GM12878 (cell line): Measurements from ENCODE around the gene WWOX. TPM values are rescaled to one million over a fixed set of nuclear protein-coding genes. Genes with fewer than 3 reads are reported as not detected.

Experiments
- ATAC-seq: fragments of 200-7000 bp; cut with Tn5 transposase; 3 replicates; pipeline ENCODE4 v1.9.1; 2020; ENCODE audit warnings: mild to moderate bottlenecking, moderate library complexity
- BruUV-seq: library from RNA; stranded (reverse); fragments of 400-500 nt; replicated peaks from 2 replicates; lab custom pipeline; 2021; lab: Mats Ljungman, UMichigan
- CTCF ChIA-PET: fragments of 300-600 bp; sonication (Branson Sonifier 250); formaldehyde crosslinking; extraction: SDS; loops from one replicate; lab custom pipeline; 2021; ENCODE audit warnings: inconsistent platforms; lab: Yijun Ruan, JAX
- POLR2A ChIA-PET: fragments of 350-600 bp; formaldehyde crosslinking; extraction: SDS; loops from one replicate; lab custom pipeline; 2021; ENCODE audit warnings: inconsistent platforms; lab: Charles Lee
- RAD21 ChIA-PET: fragments of 300-600 bp; sonication (Branson Sonifier 250); formaldehyde crosslinking; loops from one replicate; lab custom pipeline; 2023; ENCODE audit warnings: antibody characterized with exemption; ENCODE audit not compliant: unreplicated experiment; lab: Charles Lee
- SMC1A ChIA-PET: fragments of 300-600 bp; sonication (Branson Sonifier 250); formaldehyde crosslinking; loops from one replicate; lab custom pipeline; 2023; ENCODE audit not compliant: unreplicated experiment, uncharacterized antibody; lab: Charles Lee
- DNase-seq: peaks from one replicate; pipeline ENCODE4 v3.0.0-alpha.2; 2011; ENCODE audit warnings: low read depth, low spot score
- FAIRE-seq: peaks from 3 replicates; lab custom pipeline; 2011; peaks lifted over from hg19 to GRCh38; lab: Jason Lieb, UNC
- H2AFZ ChIP-seq: 2 replicates; pipeline ENCODE4 v1.6.0; 2011; ENCODE audit warnings: low read depth, low read length, control low read depth; ENCODE audit not compliant: control insufficient read depth
- H3K27ac ChIP-seq: 2 replicates; pipeline ENCODE4 v1.5.1; 2011; ENCODE audit warnings: control low read depth; ENCODE audit not compliant: control insufficient read depth, insufficient read depth
- H3K27me3 ChIP-seq, 2 experiments: replicated peaks in 1 of 2; 2 replicates each; pipeline versions ENCODE4 v1.6.0 to v1.6.1; 2011; ENCODE audit warnings: low read length in 1 of 2; ENCODE audit not compliant: control insufficient read depth in 2 of 2, insufficient read depth in 2 of 2
- H3K36me3 ChIP-seq, 2 experiments: 2 replicates each; pipeline ENCODE4 v1.5.1; 2011; ENCODE audit warnings: low read length in 1 of 2; ENCODE audit not compliant: control insufficient read depth in 2 of 2, insufficient read depth in 2 of 2
- H3K4me1 ChIP-seq: 2 replicates; pipeline ENCODE4 v1.6.1; 2011; ENCODE audit warnings: mild to moderate bottlenecking, low read length, moderate library complexity, mixed read lengths; ENCODE audit not compliant: control insufficient read depth, insufficient read depth
- H3K4me2 ChIP-seq: 2 replicates; pipeline ENCODE4 v1.6.0; 2011; ENCODE audit warnings: control low read depth; ENCODE audit not compliant: control insufficient read depth, insufficient read depth
- H3K4me3 ChIP-seq: fragments of 200-600 bp; sonication (generic); 2 replicates; pipeline ENCODE4 v1.5.1; 2016
- H3K79me2 ChIP-seq: 2 replicates; pipeline ENCODE4 v1.6.0; 2011; ENCODE audit warnings: low read length; ENCODE audit not compliant: control insufficient read depth, insufficient read depth
- H3K9ac ChIP-seq: 2 replicates; pipeline ENCODE4 v1.8.0; 2011; ENCODE audit warnings: low read length, control low read depth, mixed read lengths; ENCODE audit not compliant: control insufficient read depth, insufficient read depth
- H3K9me3 ChIP-seq: replicated peaks from 3 replicates; pipeline ENCODE4 v1.5.1; 2011; ENCODE audit warnings: mild to moderate bottlenecking, low read length; ENCODE audit not compliant: control insufficient read depth, insufficient read depth
- H4K20me1 ChIP-seq: 2 replicates; pipeline ENCODE4 v1.6.0; 2011; ENCODE audit not compliant: control insufficient read depth, insufficient read depth
- BHLHE40 ChIP-seq, 2 experiments: fragments of 450-650 bp in 1 of 2; IDR thresholded peaks; 2 replicates each; pipeline ENCODE4 v1.6.1; 2011 to 2017; ENCODE audit warnings: low read depth in 2 of 2, borderline replicate concordance in 1 of 2, improper control_type of control experiment in 1 of 2, low read length in 1 of 2, mild to moderate bottlenecking in 1 of 2
- CHD1 ChIP-seq: IDR thresholded peaks from 2 replicates; pipeline ENCODE4 v1.6.1; 2012; ENCODE audit warnings: low read depth, low read length, improper control_type of control experiment
- HDAC6 ChIP-seq: fragments of 200-600 bp; sonication (generic); IDR thresholded peaks from one replicate; pipeline ENCODE4 v1.8.0; 2017; ENCODE audit warnings: antibody characterized with exemption; ENCODE audit not compliant: unreplicated experiment
- MXI1 ChIP-seq: fragments of 150-350 bp; IDR thresholded peaks from 2 replicates; pipeline ENCODE4 v1.6.1; 2011; ENCODE audit warnings: low read depth, mild to moderate bottlenecking, inconsistent platforms, low read length, improper control_type of control experiment
- RAD21 ChIP-seq: IDR thresholded peaks from 2 replicates; pipeline ENCODE4 v1.6.1; 2011; ENCODE audit warnings: mild to moderate bottlenecking, low read depth, low read length, moderate library complexity; ENCODE audit not compliant: insufficient read depth
- SMAD1 ChIP-seq: fragments of 450-650 bp; IDR thresholded peaks from 2 replicates; pipeline ENCODE4 v1.6.1; 2018; ENCODE audit warnings: mild to moderate bottlenecking, low read depth; ENCODE audit not compliant: partially characterized antibody
- WGBS: methylation state at CpG from one replicate; pipeline ENCODE4 v1.1.6; 2016; ENCODE audit warnings: low lambda C conversion rate; ENCODE audit not compliant: insufficient replicate concordance, insufficient coverage; ENCODE audit errors: missing lambda C conversion rate; 5-methylcytosine and 5-hydroxymethylcytosine counted together
- in situ Hi-C: fragments of 300-500 bp; cut with MboI; formaldehyde crosslinking; loops from 9 replicates; pipeline ENCODE4 v1.14.3; 2018; ENCODE audit warnings: mixed read lengths
- intact Hi-C: fragments of 100-400 bp; cut with micrococcal nuclease; formaldehyde crosslinking; loops from one replicate; pipeline ENCODE4 v1.14.2; 2022; ENCODE audit not compliant: unreplicated experiment
- polyA plus RNA-seq, 11 experiments: library from polyadenylated mRNA; depleted of rRNA in 4 of 11; unstranded in 6 of 11; stranded (reverse) in 5 of 11; fragments of >200 nt; fragmentation: Nextera tagmentation in 4 of 11; fragmentation: Illumina TruSeq in 1 of 11; extraction: Ambion mirVana in 4 of 11; extraction: Trizol in 1 of 11; gene quantifications; 1 replicate in 1 of 11; 2 replicates in 10 of 11; pipeline versions ENCODE4 v1.2.1 to v1.2.3, GENCODE V29; 2011 to 2016; ENCODE audit warnings: inconsistent platforms in 2 of 11, missing spikeins in 2 of 11, low read depth in 1 of 11
- total RNA-seq, 4 experiments: library from RNA; depleted of rRNA in 3 of 4; stranded (reverse); fragments of >200 nt in 3 of 4; fragmentation: Illumina TruSeq in 1 of 4; extraction: Trizol in 1 of 4; gene quantifications; 2 replicates each; pipeline versions ENCODE4 v1.2.1 to v1.2.3, GENCODE V29; 2013 to 2021
- TF ChIP-seq, protein P1 (sequence below): fragments of 450-650 bp; IDR thresholded peaks from 2 replicates; pipeline ENCODE4 v1.6.1; 2017; ENCODE audit warnings: mild to moderate bottlenecking, moderate library complexity

The WWOX gene
- total and polyA plus RNA-seq, 10 of the 15 experiments (the other 5 are each of a cell fraction or from before 2014, with no cell fraction given) = 2.8 to 24.4 (median 17.8) TPM

DNA sequence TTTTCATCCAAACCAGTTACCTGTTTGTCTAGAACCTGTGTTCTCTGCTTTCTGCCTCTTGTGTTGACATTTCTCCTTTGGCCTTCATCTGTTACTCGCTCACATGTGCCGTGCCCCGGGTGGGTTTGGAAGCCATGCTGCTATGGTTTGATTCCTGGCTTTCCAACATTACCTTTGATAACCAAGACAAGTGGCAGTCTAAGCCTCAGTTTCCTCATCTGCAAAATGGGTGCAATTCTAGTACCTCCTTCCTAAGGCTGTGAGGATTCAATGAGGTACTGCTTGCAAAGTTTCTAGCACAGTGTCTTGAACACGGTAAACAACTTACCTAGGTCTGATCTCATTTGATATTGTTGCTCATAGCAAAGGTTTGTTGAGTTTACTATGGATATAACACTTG lies 665.0 kb downstream of the WWOX start:
- WGBS = 62% methylated on average over 4 of the region's 4 CpGs
- ChIA-PET RAD21 (no interaction called here), POLR2A (no interaction called here), CTCF (no interaction called here), SMC1A (no interaction called here)
- no peak for ATAC-seq
- no peak for TF ChIP-seq SMAD1
- no peak for TF ChIP-seq RAD21
- no peaks in the 10 kb centered on the region for H3K79me2 ChIP-seq
- H3K27ac ChIP-seq = no peak overlapping the region
- H3K9me3 ChIP-seq = no peaks in the 10 kb centered on the region; the same call in 2 of the 3 replicates
- DNase-seq = no peak
- H3K4me2 ChIP-seq = no peak overlapping the region
- no peaks in the 10 kb centered on the region; a peak in 1 of 4 replicates for H3K27me3 ChIP-seq
- peaks cover 24% of the 10 kb centered on the region for H3K4me1 ChIP-seq
- no peaks in the 10 kb centered on the region for H4K20me1 ChIP-seq
- intact Hi-C loops = no loop called here
- BruUV-seq = no TSS peak
- FAIRE-seq = no peak
- no peak overlapping the region for H3K9ac ChIP-seq
- H3K36me3 ChIP-seq = no peaks in the 10 kb centered on the region
- in situ Hi-C loops = no loop called here
- H3K4me3 ChIP-seq = no peak overlapping the region
- H2AFZ ChIP-seq = no peak overlapping the region

DNA sequence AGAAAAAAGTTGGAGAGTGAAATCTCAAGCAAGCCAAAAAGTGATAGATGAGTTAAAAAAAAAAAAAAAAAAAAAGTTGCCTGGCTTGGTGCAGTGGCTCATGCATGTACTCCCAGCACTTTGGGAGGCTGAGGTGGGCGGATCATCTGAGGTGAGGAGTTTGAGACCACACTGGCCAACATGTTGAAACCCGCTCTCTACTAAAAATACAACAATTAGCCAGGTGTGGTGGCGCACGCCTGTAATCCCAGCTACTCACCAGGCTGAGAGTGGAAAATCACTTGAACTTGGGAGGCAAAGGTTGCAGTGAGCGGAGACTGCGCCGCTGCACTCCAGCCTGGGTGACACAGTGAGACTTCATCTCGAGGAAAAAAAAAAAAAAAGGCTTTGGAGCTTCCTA lies 668.8 kb downstream of the WWOX start:
- 78% methylated on average over 8 of the region's 8 CpGs for WGBS
- POLR2A ChIA-PET = interaction anchor here (0.6 to 1.1 kb wide), 2 partner anchors 20 to 59 kb away, joined by 3 read pairs; no protein-coding TSS in a partner anchor
- Histone ChIP-seq H4K20me1 (no peaks in the 10 kb centered on the region; the same call in 1 of the 2 replicates), H2AFZ (no peak overlapping the region), H3K4me2 (no peak overlapping the region), H3K27me3 (no peaks in the 10 kb centered on the region; a peak in 1 of 4 replicates), H3K36me3 (no peaks in the 10 kb centered on the region), H3K9ac (no peak overlapping the region), H3K79me2 (no peaks in the 10 kb centered on the region), H3K9me3 (no peaks in the 10 kb centered on the region), H3K4me1 (peaks cover 11% of the 10 kb centered on the region), H3K27ac (no peak overlapping the region), H3K4me3 (no peak overlapping the region)
- CTCF ChIA-PET = interaction anchor here (1.6 to 5.4 kb wide), 3 partner anchors 11 to 262 kb away, joined by 3 to 87 read pairs (median 36); no protein-coding TSS in a partner anchor
- SMC1A ChIA-PET = interaction anchor here (3.0 to 3.6 kb wide), 2 partner anchors 19 to 62 kb away, joined by 14 to 28 read pairs; no protein-coding TSS in a partner anchor
- no peak for FAIRE-seq
- RAD21 ChIA-PET = interaction anchor here (5.2 kb wide), 1 partner anchor 62 kb away, joined by 37 read pairs; no protein-coding TSS in a partner anchor
- in situ Hi-C loops (no loop called here), intact Hi-C loops (no loop called here)
- no peak for DNase-seq
- BruUV-seq = no TSS peak
- TF ChIP-seq BHLHE40 (IDR thresholded peaks at IDR 0.05; ENCODE audit: borderline replicate concordance in 1 of 2, low read depth in 2 of 2, low read length in 1 of 2) (no peak), CHD1 (no peak), MXI1 (no peak), HDAC6 (no peak)
- TF ChIP-seq, protein P1, sequence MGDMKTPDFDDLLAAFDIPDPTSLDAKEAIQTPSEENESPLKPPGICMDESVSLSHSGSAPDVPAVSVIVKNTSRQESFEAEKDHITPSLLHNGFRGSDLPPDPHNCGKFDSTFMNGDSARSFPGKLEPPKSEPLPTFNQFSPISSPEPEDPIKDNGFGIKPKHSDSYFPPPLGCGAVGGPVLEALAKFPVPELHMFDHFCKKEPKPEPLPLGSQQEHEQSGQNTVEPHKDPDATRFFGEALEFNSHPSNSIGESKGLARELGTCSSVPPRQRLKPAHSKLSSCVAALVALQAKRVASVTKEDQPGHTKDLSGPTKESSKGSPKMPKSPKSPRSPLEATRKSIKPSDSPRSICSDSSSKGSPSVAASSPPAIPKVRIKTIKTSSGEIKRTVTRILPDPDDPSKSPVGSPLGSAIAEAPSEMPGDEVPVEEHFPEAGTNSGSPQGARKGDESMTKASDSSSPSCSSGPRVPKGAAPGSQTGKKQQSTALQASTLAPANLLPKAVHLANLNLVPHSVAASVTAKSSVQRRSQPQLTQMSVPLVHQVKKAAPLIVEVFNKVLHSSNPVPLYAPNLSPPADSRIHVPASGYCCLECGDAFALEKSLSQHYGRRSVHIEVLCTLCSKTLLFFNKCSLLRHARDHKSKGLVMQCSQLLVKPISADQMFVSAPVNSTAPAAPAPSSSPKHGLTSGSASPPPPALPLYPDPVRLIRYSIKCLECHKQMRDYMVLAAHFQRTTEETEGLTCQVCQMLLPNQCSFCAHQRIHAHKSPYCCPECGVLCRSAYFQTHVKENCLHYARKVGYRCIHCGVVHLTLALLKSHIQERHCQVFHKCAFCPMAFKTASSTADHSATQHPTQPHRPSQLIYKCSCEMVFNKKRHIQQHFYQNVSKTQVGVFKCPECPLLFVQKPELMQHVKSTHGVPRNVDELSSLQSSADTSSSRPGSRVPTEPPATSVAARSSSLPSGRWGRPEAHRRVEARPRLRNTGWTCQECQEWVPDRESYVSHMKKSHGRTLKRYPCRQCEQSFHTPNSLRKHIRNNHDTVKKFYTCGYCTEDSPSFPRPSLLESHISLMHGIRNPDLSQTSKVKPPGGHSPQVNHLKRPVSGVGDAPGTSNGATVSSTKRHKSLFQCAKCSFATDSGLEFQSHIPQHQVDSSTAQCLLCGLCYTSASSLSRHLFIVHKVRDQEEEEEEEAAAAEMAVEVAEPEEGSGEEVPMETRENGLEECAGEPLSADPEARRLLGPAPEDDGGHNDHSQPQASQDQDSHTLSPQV = no peak
- ATAC-seq = no peak
